ENCODE data around the gene DHRS9. TPM values are rescaled to one million over a fixed set of nuclear protein-coding genes. Genes with fewer than 3 reads are reported as not detected.

The DHRS9 gene
- total RNA-seq, 1 experiment from 2014 or later, result not detected

DNA sequence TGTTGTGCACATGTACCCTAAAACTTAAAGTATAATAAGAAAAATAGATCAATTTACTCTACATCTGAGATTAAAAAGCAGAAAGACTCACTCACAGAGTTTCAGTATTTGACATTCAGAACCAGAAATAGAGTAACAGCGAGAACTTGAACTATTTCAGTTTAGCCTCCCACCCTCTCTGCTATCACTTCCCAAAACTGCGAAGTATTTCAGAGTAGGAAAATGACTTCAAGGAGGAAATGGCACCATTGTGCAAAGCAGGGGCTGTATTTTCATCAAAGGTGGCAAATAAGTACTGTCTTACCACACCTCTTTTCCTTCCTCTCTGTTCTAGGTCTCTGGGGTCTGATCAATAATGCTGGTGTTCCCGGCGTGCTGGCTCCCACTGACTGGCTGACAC, 13.6 kb downstream of the DHRS9 start:
- Histone ChIP-seq H3K9me3 (ENCODE audit: insufficient read depth, low read depth) (peaks cover 5% of the 10 kb centered on the region; the same call in 1 of the 2 replicates), H3K79me2 (ENCODE audit: low read depth) (no peaks in the 10 kb centered on the region), H3K9me2 (ENCODE audit: insufficient read depth) (no peaks in the 10 kb centered on the region), H3K4me3 (no peak overlapping the region), H2AFZ (no peak overlapping the region), H3K27me3 (ENCODE audit: insufficient read depth, low read depth) (no peaks in the 10 kb centered on the region), H3K27ac (no peak overlapping the region), H4K20me1 (ENCODE audit: insufficient read depth) (no peaks in the 10 kb centered on the region), H3K4me1 (replicated peaks; ENCODE audit: insufficient read depth) (peaks cover 23% of the 10 kb centered on the region), H3K36me3 (ENCODE audit: low read depth) (no peaks in the 10 kb centered on the region), H3K4me2 (no peak overlapping the region), H3F3A (ENCODE audit: insufficient read depth, low read depth) (peaks cover 14% of the 10 kb centered on the region; the same call in 1 of the 2 replicates)
- intact Hi-C loops (cut with micrococcal nuclease; ENCODE audit: unreplicated experiment), result no loop called here
- POLR2A ChIA-PET (ENCODE audit: unreplicated experiment), result no interaction called here
- BruUV-seq (replicated peaks), result no TSS peak
- no peak for DNase-seq
- TF ChIP-seq EZH2 (IDR thresholded peaks at IDR 0.05; ENCODE audit: low read depth), result no peak
- TF ChIP-seq, protein P1, sequence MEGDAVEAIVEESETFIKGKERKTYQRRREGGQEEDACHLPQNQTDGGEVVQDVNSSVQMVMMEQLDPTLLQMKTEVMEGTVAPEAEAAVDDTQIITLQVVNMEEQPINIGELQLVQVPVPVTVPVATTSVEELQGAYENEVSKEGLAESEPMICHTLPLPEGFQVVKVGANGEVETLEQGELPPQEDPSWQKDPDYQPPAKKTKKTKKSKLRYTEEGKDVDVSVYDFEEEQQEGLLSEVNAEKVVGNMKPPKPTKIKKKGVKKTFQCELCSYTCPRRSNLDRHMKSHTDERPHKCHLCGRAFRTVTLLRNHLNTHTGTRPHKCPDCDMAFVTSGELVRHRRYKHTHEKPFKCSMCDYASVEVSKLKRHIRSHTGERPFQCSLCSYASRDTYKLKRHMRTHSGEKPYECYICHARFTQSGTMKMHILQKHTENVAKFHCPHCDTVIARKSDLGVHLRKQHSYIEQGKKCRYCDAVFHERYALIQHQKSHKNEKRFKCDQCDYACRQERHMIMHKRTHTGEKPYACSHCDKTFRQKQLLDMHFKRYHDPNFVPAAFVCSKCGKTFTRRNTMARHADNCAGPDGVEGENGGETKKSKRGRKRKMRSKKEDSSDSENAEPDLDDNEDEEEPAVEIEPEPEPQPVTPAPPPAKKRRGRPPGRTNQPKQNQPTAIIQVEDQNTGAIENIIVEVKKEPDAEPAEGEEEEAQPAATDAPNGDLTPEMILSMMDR (conservative IDR thresholded peaks at IDR 0.05), result no peak
- CTCF ChIA-PET, result no interaction called here

DNA sequence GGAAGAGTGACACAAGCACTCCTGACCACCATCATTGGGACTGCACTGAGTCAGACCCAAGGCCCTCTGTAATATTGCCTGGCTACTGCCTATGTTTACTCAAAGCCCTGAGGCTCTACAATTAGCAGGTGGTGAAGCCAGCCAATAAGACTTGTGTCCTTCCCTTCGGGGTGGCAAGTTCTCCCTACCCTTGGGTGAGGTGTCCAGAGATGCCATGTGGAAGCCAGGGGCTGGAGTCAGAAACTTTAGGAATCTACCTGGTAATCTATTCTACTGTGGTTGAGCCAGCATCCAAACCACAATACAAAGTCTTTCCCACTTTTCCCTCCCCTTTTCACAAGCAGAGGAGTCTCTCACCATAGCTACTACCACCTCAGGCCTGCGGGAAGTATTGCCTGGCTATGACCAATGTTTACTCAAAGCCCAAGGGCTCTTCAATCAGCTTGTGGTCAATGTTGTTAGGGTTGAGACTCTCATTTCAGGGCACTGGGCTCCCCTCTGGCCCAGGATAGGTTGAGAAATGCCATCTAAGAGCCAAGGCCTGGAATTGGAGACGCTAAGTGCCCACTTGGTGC, 17.6 kb downstream of the DHRS9 start:
- H3K9me3 ChIP-seq (ENCODE audit: insufficient read depth, low read depth), result peaks cover 5% of the 10 kb centered on the region; the same call in 1 of the 2 replicates
- no peaks in the 10 kb centered on the region for H3K79me2 ChIP-seq (ENCODE audit: low read depth)
- peaks cover 24% of the 10 kb centered on the region for H3F3A ChIP-seq (ENCODE audit: insufficient read depth, low read depth)
- CTCF ChIA-PET, result no interaction called here
- no peaks in the 10 kb centered on the region for H3K27me3 ChIP-seq (ENCODE audit: insufficient read depth, low read depth)
- H2AFZ ChIP-seq, result 0 out of 2 replicates have a peak overlapping the region, but pooled peaks have one; percentile 48
- POLR2A ChIA-PET (ENCODE audit: unreplicated experiment), result no interaction called here
- DNase-seq, result peak in 1 of 2 experiments; percentile 86
- intact Hi-C loops (cut with micrococcal nuclease; ENCODE audit: unreplicated experiment), result no loop called here
- peak overlapping the region; percentile 28 for H3K4me2 ChIP-seq
- H3K4me1 ChIP-seq (replicated peaks; ENCODE audit: insufficient read depth), result peaks cover 51% of the 10 kb centered on the region
- H3K36me3 ChIP-seq (ENCODE audit: low read depth), result no peaks in the 10 kb centered on the region
- no peaks in the 10 kb centered on the region for H3K9me2 ChIP-seq (ENCODE audit: insufficient read depth)
- H4K20me1 ChIP-seq (ENCODE audit: insufficient read depth), result no peaks in the 10 kb centered on the region
- H3K27ac ChIP-seq, result peak overlapping the region; percentile 53
- no TSS peak for BruUV-seq (replicated peaks)
- TF ChIP-seq, protein P1 (conservative IDR thresholded peaks at IDR 0.05), result no peak
- no peak for TF ChIP-seq EZH2 (IDR thresholded peaks at IDR 0.05; ENCODE audit: low read depth)
- H3K4me3 ChIP-seq, result no peak overlapping the region

DNA sequence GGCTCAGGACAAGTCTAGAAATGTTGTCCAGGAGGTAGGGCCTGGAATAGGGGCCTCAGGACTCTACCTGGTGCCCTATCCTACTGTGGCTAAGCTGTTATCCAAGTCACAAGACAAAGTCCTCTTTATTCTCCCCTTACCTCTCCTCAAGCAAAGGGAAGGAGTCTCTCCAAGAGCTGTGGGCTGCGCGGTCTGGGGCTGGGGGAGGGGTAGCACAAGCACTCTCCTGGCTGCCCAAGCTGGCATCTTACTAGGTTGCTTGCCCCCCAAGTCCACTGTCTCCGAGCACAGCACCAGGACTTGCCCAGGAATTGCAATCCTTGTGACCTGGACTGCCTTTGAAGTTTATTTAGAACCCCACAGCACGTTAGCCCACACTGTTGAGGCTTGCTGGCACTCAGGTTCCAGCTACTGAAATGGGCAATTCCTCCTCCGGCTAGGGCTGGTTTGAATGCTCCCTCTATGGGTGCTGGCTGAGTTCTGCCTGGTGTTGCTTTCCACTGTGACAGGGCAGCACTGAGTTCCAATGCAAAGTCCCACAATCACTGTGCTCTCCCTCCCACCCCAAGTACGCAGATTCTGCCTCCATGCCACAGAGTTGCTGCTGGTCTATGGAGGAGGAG, 18.5 kb downstream of the DHRS9 start:
- H3K27me3 ChIP-seq (ENCODE audit: insufficient read depth, low read depth), result no peaks in the 10 kb centered on the region
- H2AFZ ChIP-seq, result no peak overlapping the region
- peaks cover 5% of the 10 kb centered on the region; the same call in 1 of the 2 replicates for H3K9me3 ChIP-seq (ENCODE audit: insufficient read depth, low read depth)
- BruUV-seq (replicated peaks), result no TSS peak
- TF ChIP-seq, protein P1 (conservative IDR thresholded peaks at IDR 0.05), result no peak
- TF ChIP-seq EZH2 (IDR thresholded peaks at IDR 0.05; ENCODE audit: low read depth), result no peak
- no peak overlapping the region for H3K4me3 ChIP-seq
- H3F3A ChIP-seq (ENCODE audit: insufficient read depth, low read depth), result peaks cover 33% of the 10 kb centered on the region
- intact Hi-C loops (cut with micrococcal nuclease; ENCODE audit: unreplicated experiment), result no loop called here
- peaks cover 60% of the 10 kb centered on the region for H3K4me1 ChIP-seq (replicated peaks; ENCODE audit: insufficient read depth)
- no peak for DNase-seq
- H3K27ac ChIP-seq, result peak overlapping the region; percentile 53
- ChIA-PET CTCF (no interaction called here), POLR2A (ENCODE audit: unreplicated experiment) (no interaction called here)
- H3K36me3 ChIP-seq (ENCODE audit: low read depth), result no peaks in the 10 kb centered on the region
- H4K20me1 ChIP-seq (ENCODE audit: insufficient read depth), result no peaks in the 10 kb centered on the region
- H3K4me2 ChIP-seq, result peak overlapping the region; percentile 28; the same call in 1 of the 2 replicates
- no peaks in the 10 kb centered on the region for H3K79me2 ChIP-seq (ENCODE audit: low read depth)
- no peaks in the 10 kb centered on the region for H3K9me2 ChIP-seq (ENCODE audit: insufficient read depth)

All from PC-9 (cell line).